RPMI7951 (cell line): ENCODE measurements around the gene POP5. TPM values are rescaled to one million over a fixed set of nuclear protein-coding genes. Genes with fewer than 3 reads are reported as not detected.

Experiments
- DNase-seq: peaks from one replicate; pipeline ENCODE4 v3.0.0-alpha.2; 2012; ENCODE audit warnings: low read depth
- total RNA-seq: library from RNA; depleted of rRNA; stranded (reverse); fragments of >200 nt; shearing (Covaris generic); gene quantifications from 2 replicates; pipeline ENCODE4 v1.2.3, GENCODE V29; 2014

The POP5 gene
- total RNA-seq, 1 experiment from 2014 or later, result 80.9 TPM

DNA sequence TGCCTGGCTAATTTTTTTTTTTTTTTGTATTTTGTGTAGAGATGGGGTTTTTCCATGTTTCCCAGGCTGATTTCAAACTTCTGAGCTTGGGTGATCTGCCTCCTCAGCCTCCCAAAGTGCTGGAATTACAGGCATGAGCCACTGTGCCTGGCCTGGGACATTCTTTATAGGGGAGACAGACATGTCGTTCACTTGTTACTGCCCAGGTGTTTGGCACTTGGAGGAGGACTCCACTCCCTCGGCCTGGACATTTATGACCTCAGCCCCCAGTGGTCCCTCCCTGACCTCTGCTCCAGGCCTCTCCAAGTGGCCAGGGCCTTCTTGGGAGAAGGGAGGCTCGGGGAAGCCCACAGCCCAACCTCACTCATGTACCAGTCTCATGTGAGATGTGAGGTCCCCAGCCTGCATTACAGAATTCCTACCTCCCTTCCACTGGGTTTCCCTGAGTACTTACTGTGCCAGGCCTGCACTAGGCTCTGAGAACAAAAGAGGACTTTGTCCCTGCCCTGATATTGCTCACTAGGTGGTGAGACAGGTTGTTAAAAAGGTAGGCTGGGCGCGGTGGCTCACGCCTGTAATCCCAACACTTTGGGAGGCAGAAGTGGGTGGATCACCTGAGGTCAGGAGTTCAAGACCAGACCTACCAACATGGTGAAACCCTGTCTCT, 9.7 kb upstream of the POP5 start:
- DNase-seq, result no peak

DNA sequence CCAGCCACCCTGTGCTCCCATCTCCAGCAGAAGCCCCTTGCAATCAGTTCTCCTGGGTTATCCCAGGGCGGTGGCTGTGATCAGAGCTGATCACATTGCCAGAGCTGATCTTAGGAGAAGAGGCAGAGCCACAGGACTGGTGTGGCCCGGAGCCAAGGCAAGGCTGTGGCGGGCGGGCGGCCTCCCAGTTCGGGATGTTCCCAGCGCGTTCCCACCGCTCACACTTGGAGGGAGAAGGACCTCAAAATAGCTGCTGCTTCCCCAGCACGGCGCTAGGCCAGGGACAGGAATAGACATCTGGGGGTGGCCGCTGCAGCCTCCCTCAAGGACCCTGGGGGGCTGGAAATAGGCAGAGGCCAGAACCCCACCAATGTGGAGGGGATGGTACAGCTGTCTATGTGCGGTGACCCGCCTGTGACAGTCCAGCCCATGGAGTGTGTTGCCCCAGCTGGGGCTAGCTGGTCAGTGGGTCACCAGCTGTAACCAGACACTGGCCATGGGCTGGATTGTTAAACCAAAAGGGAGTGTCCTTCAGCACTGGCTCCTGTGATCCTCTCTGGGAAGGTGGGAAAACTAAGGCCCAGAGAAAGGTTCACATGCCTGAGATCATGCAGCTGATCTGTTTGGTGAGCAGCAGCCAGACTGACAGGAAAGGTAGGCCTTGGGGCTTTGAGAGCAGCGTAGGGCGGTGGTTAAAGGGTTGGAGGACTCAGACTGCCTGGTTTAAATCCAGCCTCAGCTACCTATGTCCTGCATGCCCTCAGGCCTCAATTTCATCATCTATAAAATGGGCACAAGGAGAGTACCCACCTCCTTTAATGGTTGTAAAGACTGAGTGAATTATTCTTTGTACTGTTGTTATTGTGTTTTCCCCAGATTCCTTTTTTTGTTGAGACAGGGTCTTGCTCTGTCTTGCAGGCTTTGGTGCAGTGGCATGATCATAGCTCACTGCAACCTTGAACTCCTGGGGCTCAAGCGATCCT, 8.0 kb upstream of the POP5 start:
- DNase-seq, result no peak

DNA sequence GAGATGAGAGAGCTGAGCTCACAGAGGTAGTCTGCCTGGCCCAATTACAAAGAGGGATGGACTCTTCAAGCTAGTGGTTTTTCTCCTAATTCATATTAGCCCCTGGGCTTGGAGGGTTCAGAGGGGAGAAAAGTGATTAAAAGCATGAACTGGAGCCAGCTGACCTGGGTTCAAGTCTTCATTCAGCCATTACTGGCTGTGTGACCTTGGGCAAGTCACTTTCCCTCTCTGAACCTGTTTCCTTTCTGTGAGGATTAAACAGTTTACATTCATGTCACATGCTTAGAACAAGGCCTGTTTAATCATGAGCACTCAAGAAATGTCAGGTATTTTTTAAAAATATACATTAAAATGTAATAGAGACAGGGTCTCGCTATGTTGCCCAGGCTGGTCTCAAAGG, 7.2 kb upstream of the POP5 start:
- no peak for DNase-seq

DNA sequence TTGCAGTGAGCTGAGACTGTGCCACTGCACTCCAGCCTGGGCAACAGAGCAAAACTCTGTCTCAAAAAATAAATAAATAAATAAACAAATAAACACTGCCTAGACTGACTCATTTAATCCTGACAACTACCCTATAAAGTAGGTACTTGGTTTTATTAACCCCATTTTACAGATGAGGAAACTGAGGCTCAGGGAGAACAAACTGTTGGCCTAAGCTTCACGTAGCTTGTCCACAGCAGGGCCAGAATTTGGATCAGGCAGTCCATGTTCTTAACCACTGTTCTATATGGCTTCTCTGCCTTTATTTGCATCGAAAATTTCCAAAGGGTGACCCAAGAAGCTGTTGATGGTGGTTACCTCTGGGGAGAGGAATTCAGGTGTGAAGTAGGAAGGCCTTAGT, 5.7 kb upstream of the POP5 start:
- DNase-seq, result no peak

DNA sequence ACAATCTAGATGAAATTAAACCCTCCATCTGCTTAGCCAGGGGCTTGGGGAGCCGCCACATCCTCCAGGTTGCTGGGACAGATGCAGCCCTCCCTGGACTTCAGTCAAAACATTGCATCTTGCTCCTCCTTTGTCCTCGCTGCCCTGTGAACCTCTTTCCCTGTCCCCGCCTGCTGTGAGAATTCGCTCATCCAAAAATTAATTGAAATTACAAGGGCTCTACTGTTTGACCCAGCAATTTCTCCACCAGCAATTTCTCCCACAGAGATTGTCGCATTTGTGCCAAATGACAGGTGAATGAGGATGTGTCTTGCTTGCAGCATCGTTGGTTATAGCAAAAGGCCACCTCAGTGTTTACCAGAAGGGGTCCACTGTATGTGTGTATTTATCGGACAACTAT, 5.0 kb upstream of the POP5 start:
- no peak for DNase-seq

DNA sequence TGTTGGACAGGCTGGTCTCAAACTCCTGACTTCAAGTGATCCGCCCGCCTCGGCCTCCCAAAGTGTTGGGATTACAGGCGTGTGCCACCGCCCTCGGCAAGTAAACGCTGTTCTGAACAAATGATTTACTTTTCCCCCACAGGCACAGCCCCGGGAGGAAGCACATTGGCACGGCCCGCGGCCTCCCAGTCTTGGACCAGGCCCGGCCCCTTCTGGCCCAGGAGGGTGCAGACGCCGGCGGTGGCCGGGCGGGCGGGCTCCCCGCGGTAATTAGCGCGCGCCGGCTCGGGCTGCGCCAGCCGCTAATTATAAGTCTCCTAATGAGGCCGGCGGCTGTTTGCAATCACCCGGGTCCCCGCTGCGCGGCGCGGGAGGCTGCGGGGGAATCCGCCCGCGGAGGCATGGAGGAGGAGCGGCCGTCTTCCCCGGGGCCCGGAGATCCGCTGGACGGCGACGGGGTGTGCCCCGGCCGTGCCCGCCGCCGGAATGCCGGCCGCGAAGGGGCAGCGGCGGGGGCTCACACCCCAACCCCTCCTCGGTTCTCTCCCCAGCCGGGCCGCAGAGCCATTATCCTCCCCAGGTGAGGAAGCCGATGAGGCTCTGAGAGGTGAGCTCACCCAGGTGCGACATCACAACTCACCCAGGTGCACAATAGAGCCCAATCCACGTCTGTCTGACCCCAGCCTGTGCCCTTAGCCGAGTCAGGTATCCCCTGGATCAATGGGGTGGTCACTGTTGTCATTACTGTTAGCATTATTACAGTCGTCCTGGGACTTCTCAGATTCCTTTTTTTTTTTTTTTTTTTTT, 3.3 kb upstream of the POP5 start:
- peak; percentile 9 for DNase-seq

DNA sequence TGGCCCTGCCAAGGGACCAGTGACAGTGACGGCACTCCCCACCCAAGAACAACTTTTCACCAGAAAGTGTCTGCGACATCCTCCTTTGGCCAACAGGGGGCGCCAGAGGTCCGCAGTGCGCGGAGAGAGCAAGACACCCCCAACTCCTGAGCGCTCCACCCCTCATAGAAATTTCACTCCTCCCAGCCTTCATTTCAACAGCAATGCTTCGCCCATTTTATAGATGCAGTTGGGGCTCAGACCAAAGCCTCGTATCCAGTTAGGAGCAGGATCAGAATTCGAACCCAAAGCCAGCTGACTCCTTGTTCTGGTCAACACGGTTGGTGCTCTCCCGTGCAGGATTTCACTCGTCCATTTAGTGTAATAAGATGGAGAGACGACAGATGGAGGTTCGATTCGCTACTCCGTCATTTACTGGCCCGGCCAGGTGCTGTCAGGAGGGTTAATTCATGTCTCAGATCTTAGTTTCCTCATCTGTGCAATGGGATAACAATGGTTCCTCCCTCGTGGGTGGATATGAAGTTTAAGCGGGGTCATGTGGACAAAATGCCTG, 2.4 kb upstream of the POP5 start:
- DNase-seq, result peak; percentile 55

DNA sequence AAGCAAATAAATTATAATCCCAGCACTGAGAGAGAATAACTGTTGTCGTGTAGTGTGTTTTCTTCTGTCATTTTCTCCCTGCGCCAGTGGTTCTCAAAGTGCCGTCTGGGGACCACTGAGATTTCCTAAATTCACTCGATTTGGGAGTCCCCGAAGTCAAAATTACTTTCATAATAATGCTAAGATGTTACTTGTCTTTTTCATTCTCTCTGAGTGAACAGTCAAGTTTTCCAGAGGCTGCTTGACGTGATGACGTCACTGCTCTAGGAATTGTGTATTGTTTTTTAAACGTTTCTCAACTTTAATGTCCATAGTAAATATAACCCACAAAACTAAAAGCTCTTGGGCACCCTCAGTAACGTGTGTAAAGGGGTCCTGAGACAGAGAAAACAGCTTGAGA, 796 bp upstream of the POP5 start:
- DNase-seq, result peak; percentile 24

DNA sequence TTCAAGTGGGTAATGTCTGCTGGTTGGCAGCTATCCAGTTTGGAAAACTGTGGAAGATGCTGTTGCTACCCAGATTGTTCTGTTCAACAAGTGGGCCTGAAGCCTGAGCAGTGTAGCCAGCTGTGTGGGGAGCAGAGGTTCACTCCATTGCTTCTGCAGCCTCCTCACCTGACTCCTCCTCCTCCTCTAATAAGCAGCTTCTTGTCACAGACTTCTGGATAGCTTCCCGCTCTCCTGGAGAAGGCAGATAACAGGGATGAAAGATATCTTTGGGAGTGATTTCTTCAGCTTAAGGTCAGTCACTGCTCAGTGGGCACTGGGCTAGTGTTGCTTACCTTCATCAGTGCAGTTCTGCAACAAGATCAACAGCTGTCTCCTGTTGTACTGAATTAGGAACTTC, 2.0 kb downstream of the POP5 start:
- no peak for DNase-seq

DNA sequence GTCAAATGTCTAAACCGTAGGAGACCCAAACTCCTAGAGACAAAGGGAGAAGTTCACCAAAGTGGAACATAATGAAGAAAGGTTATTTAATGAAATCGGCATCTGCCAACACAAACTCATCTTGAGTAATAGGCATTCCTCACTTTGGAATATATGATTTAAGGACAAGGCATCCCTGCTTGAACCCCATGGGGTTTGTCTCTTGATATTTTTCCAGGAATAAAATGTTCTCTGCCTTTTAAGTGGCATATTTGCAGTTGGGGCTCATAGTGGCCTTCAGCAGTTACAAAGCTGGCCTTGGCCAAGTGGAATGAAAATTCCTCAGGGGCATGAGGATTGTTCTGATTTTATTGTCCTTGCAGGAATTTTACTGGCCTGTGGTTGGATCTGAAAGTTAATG, 7.1 kb downstream of the POP5 start:
- no peak for DNase-seq

DNA sequence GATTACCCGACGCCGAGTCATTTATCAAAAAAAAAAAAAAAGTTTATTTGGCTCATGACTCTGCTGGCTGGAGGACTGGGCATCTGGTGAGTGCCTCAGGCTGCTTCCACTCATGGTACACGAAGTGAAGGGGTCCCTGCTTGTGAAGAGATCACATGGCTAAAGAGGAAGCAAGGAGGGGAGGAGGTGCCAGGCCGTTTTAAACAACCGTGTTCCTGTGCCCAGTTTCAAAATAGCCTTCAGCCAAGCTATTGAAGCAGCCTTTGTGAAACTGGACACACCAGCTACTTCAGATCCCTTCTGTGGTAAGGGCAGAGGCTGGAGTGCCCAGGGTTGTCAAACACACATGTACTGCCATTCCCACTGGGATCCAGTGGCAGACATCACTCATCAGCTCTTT, 7.6 kb downstream of the POP5 start:
- DNase-seq, result no peak

DNA sequence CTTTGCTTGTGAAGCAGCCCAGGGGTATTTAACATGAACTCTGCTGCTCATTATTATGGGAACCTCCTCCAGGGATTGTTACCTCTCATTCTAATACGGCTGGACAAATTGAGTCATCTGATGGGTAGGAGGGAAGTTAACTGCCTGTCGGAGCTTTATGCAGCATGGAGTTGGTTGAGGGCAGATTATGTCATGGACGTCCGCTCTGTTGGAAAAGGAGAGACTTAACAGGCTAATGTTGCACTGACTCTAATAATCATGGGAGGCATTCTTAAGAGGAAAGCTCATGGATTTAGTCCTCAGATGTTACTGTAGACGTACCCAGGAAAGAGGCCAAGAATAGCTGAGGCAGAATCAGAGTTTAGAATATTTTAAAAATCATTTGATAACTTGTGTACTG, 9.9 kb downstream of the POP5 start:
- DNase-seq, result no peak

DNA sequence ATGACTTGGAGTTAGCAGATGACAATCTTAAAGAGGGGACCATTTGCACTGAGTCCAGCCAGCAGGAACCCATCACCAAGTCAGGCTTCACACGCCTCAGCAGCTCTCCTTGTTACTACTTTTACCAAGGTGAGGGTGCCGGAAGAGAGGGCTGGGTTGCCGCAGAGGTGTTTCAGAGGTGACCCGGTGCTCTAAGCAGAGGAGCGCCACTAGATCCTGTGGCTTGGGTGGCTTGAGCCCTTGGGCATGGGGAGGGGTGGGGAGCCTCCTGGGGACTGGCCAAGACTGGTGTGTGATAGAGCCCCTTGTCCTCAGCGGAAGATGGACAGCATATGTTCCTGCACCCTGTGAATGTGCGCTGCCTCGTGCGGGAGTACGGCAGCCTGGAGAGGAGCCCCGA, 17.7 kb downstream of the POP5 start:
- DNase-seq, result no peak

DNA sequence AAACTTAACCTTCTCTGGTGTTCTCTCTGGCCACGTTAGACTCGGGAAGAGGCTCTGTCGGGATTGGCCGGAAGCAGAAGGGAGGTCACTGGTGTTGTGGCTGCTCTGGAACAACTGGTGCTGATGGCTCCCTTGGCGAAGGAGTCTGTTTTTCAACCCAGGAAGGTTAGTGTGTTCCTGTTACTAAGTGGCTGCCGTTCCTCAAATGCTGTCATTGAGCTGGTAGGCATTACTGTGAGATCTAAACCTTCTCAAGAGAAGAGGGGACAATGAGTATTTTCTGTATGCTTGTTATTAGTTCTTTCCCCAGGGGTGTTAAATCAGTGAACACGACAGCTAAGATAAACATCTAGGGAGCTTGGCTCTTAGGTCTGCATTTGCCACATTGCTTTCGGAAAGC, 18.3 kb downstream of the POP5 start:
- DNase-seq, result no peak

DNA sequence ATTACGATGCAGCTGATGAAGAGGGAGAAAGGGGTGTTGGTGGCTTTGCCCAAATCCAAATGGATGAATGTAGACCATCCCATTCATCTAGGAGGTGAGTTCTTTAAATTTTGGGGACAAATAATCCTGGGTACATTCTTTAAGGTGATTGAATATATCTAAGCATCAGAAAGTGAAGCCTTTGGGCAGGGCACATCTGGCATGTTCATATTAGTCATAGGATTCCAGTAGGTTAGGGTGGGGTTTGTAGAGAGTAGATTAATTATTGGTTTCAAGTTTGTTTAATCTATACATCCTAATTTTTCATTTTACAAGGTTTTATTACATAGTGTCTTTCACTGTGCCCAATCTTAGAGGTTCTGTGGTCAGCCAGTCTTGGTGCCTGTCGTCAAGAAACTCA, 23.6 kb downstream of the POP5 start:
- no peak for DNase-seq

DNA sequence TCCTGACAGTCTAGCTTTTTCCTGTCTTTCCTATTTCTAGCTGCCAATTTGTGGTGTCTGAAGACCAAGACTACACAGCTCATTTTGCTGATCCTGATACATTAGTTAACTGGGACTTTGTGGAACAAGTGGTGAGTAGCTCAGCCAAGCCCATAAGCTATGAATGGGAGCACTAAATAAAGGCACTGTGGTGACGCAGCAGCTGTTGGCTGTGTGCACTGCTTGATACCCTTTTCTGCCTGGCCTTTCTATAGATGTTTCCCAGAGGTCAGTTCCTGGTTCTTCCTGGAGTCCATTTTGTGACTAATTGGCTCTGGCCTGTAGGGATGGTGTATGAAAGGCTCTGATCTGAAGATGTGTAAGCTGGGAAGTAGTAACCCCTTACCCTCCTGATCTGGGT, 26.5 kb downstream of the POP5 start:
- no peak for DNase-seq

DNA sequence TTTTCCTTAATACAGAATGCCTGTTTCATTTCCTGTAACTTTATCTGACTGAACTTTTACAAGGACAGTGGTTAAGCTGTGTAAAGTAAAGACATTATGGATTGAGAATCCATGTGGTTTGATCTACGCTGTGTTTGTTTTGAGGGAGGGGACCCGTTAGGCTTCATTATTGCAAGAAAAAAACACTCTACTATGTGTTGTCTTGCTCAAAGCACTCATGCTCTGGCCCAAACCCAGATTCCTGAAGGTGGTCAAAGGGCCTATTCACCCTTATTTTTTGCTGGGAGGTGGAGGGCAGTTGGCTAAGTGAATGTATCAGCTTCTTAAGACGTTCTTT, 35.2 kb downstream of the POP5 start:
- DNase-seq, result no peak

DNA sequence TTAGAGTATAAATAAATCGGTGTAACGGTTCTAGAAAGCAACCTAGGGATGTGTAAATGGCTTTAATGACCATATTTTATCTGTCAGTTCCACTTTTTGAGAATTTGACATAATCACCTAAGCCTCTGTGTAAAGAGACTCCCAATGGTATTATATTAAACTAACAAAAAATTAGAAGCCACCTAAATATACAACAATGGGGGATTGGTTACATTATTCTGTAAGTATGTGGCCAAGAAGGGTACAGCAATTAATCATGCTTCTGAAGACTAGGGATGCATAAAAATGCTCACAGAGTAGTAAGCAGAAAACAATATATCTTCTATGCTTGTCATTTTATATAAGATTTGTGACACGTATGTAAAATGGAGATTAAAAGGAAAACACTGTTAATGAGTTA, 36.5 kb downstream of the POP5 start:
- no peak for DNase-seq

DNA sequence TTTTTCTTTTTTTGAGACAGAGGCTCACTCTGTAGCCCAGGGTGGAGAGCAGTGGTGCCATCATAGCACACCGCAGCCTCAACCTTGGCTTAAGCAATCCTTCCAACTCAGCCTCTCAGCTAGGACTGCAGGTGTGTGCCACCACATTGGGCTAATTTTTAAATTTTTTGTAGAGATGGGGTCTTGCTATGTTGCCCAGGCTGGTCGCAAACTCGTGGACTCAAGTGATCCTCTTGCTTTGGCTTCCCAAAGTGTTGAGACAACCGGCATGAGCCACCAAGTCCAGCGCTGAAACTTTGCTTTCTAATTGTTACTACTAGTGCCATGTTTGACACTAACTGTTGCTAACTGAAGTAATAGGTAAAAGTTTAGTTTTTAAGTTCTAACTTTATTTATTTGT, 39.0 kb downstream of the POP5 start:
- no peak for DNase-seq

DNA sequence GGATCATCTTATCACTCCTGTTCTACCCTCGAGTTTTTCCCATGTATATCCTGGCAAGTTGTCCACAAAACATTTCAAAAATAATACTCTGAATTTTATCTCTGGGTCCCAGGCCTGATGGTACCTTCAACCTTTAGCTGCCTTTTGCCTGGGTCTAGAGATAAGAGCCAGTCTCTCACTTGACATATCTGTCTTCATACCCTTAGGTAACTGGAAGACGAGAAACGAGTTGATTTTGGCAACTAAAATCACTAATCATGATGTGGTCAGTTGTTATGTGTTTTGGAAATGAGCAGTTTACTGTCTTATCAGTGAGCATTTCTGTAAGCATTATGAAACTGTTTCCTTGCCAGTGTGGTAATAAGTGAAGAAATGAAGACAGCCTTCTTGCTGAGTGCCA, 40.8 kb downstream of the POP5 start:
- DNase-seq, result no peak

DNA sequence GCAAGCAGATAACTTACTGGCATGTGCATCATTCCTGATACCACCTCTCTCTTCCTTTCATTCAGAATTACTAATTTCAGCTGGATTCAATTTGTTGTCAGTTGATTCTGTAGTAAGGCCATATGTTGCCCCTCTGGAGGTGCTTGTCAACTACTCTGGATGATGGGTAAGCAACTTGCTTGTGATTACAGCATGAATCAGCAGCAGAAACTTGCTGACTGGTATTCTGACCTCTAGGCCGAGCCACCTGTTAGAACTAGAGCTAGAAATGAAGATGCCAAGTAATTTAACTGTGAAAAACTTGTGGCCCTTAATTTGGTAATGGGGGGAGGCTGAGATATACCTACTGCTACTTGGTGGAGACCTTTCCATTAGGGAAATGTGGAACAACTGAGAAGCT, 41.9 kb downstream of the POP5 start:
- DNase-seq, result peak; percentile 26
